GM21723 (cell line): ENCODE data around the gene HRG.

Source experiments
- ATAC-seq: cut with Tn5 transposase; IDR thresholded peaks from one replicate; pipeline ENCODE4 v1.9.1; 2021; ENCODE audit warnings: mild to moderate bottlenecking, moderate library complexity; ENCODE audit not compliant: unreplicated experiment

Gene HRG

DNA sequence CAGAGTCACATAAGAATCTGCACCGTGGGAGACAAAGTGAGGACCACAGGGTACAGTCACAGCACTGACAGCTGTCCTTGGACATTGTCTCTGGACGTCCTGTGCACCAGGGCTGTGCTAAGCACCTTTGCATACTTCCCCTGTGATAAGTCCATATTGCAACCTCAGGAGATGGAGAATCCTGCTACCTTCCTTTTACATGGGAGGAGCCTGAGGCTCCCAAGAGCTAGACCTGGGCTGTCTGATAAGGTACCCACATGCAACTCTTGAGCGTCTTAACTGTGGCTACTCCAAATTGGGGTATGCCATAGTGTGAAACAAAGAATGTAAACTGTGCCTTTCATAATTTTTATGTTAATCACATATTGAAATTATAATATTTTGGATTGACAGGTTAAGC is 28.1 kb upstream of the HRG start:
- no peak for ATAC-seq

DNA sequence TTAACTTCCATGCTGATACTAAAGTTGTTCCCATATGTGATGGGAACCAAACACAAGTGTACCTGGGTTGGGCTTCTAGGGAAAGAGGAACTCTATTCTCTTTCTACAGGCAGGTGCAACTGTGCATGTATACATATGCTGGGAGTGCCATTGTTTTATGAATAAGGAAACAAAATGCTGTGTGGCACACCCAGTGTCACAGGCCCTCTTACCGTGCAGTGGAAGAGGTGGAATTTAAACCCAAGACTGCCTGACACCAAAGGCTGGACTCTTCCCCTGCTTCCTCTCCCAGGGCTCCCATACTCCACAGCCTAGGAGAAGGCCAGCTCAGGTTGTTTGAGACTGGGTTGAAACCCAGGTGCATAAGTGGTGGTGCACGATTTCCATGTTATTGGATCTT is 27.6 kb upstream of the HRG start:
- no peak for ATAC-seq

DNA sequence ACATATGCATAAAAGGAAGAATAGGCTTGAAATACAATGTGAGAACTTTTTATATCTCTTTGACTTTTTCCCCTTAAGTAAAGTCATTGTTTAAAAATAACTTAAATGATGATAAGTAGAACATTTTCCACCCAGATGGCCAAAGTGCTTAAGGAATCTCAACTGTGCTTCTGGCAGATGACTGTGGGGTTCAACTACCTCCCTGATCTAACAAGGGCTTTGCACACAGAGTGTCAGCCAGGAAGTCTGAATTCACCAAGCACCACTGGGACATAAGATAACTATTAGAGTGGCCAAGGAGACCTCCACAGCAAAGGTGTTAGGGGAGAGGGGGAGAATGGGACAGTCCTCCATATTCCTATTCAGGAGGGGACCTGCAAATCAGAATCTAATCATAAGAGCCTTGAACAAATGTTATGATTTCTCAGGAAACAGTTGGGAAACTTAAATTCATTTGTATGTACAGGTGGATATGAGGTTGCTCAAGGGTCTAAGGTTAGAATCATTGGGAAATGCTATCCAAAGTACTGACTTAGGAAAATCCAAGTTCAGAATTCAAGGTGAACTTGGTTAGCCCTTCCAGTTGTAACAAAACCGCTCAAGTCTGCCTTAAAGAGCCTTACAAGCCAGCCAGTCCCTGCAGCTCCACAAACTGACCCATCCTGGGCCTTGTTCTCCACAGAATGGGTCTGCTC is 25.9 kb upstream of the HRG start, which contains the start of gene FETUB:
FETUB (plus strand) TSS at position 622 of the 695 bp plus-strand sequence; CDS start at position 684, 62 bp downstream.
- ATAC-seq = no peak

DNA sequence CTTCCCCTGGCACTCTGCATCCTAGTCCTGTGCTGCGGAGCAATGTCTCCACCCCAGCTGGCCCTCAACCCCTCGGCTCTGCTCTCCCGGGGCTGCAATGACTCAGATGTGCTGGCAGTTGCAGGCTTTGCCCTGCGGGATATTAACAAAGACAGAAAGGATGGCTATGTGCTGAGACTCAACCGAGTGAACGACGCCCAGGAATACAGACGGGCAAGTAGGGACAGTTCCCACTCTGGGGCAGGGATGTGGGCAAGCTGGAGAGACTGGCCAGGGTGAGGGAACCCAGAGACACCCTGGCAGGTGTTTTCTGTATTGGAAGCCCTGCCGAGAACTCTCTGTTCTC is 25.4 kb upstream of the HRG start:
- ATAC-seq = no peak

DNA sequence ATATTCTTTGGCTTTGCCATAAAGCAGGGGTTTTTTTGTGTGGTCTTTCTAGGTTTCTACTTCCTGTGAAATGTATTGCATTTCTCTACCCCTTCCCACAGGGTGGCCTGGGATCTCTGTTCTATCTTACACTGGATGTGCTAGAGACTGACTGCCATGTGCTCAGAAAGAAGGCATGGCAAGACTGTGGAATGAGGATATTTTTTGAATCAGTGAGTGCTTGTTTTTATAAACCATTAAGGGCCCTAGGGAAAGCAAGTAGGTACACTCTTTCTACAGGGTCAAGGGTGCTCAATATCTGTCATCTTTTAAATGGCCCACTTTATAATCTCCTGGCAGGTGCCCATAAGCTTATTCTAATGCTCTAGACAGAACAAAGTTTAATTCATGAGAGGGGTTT is 24.9 kb upstream of the HRG start:
- ATAC-seq = no peak

DNA sequence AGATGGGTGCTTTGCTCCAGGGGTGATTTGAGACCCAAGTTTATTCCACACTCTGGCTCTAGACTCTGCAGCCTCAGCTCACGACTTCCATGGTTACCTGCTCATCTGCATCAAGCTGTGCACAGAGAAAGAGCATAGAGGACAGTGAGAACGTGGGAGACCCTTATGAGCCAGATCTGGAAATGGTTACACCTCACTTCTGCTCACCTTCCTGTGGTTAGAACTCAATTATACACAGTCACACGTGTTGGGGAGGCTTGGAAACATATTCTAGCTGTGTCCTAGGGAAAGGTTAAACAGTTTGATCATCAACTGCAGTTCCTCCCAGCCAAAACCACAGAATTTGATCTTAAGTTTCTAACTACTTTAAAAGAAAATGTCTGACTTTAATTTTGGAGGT is 23.8 kb upstream of the HRG start:
- no peak for ATAC-seq

DNA sequence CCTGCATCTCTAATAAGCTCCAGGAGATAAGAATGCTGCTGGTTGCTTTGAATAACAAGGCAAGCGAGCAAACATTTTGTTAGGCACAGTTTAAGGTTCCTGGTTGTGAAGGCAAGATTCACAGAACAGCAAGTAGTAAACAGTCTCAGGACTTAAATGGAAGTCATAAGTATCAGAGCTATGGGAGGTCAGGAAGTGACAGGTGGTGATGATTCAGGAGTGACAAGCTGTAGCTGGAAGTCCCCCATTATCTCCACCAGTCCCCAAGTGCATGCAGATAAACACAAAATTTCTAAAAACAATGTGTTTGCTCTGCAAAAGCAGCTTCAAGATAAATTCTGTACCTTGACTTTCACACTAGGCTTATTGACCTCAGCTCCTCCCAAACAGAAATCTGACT is 22.3 kb upstream of the HRG start:
- no peak for ATAC-seq

DNA sequence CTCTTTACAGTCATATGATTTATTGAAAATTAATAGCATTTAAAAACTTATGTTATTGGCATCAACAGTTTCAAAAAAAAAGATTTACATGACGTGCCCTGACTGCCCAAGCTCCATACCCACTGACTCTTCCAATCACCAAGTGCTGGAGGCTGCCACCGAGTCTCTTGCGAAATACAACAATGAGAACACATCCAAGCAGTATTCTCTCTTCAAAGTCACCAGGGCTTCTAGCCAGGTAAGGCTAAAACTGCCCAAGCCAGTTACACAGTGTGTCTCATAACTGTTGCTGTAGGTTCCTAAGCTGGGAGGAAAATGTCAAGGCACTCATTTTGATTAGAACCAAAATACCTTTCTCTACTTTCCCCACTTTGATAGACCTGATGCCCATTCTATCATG is 21.1 kb upstream of the HRG start:
- no peak for ATAC-seq

DNA sequence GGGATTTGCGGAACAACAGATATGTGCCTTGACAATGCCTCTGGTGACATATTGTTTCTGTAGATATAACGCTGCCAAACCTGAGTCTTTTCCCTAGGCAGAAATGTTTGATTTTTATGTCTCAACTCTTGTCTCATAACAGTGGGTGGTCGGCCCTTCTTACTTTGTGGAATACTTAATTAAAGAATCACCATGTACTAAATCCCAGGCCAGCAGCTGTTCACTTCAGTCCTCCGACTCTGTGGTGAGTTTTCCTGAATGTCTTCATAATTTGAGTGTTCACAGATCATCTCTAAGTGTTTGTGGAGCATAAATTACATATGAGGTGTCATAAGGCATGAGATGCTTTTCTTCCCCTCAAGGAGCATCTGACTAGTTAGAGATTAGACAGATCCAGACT is 19.7 kb upstream of the HRG start:
- ATAC-seq = no peak

DNA sequence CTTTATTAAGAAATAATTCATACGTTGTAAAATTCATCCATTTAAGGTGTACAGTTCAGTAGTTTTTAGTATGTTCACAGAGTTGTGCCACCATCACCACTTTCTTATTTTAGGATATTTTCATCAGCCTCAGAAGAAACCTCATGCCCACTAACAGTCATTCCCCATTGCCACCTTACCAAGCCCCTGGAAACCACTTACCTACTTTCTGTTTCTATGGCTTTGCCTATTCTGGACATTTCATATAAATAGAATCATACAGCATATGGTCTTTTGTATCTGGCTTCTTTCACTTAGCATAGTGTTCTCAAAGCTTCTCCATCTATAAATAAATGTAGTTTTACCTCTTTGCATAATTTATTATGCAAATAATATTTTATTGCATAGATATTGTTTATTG is 19.0 kb upstream of the HRG start:
- ATAC-seq = no peak

DNA sequence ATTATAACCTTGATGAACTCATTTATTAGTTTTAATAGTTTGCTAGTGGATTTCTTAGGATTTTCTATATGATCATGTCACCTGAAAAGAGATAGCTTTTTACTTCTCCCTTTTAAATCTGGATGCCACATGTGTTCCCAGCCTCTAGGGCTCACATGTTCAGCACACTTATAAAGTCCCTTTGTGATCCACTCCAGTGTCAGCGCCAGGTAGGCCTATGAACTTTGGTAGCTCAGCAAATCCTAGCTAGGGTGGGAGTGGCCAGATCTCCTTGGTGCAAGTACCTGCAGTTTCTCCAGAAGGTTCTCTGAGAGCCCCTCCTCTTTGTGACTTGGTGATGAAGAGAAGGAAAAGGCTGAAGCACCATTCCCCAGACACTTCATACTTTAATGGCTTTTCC is 17.0 kb upstream of the HRG start:
- no peak for ATAC-seq

DNA sequence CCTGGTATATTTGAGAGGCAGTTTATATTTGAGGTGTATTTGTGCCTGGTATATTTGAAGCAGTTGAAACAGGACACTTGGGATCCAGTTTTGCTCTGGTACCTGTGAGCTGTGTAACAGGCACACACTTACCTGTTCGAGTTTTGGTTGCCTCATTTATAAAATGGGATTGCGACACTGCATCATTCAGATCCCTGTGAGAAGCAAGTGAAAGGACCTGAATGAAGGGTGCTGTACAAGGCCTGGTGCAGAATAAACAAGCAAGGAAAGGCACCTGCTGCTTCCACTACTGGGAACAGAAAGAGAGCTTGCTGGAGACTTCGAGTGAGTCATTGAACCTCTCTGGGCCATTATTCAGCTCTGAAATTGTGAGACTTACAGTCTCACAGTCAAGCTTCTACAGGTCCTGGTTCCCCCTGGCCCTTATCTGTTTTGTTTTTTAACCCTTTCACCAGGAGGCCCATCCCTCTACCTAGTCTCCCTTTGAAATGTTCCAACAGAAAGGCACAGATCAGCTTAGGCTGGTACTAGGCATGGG is 14.1 kb upstream of the HRG start:
- no peak for ATAC-seq

DNA sequence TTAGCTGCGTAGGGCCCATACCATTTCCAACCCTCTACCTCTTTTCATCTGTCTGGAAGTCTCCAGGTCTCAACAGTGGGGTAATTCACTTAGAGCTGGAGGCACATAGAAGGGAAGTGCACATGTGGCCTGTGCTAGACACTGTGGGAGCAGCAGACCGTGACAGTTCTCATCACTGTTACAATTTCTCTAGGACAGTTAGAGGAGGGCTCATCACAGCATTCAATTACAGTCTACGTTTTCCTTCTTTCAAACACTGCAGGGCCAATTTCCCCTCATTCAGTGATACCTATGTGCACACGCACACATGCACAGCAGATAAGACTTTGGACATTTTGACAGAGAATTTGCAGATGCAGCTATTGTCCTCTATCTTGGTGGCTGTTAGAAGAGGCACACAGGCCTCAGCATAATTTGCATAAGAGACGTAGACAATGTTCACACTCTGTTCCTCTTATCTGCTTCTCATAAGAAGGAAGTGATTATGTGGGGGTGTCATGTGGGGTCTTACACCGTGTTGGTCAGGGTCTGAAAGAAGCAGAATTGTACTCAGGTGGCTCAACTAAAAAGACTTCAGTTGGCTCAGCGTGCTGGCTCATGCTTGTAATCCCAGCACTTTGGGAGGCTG is 12.6 kb upstream of the HRG start:
- ATAC-seq = peak; percentile 98

DNA sequence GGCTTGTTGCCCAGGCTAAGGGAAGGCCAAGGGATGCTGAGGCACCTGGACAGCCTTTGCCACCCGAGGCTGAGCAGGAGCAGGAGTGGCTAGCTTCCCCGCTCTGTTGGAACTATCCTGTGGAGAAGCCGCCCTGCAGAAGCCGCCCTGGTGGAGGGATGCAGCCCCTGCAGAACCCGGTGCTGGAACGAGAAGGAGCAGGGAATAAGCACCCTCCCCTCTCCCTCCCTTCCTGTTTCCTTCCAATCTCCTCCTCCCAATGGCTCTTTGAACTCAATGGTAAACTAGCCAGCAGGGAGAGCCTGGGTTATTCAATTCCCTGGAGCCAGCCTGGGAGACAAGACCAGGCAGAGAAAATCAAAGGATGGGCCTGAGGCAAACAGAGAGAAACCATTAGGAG is 11.8 kb upstream of the HRG start:
- no peak for ATAC-seq

DNA sequence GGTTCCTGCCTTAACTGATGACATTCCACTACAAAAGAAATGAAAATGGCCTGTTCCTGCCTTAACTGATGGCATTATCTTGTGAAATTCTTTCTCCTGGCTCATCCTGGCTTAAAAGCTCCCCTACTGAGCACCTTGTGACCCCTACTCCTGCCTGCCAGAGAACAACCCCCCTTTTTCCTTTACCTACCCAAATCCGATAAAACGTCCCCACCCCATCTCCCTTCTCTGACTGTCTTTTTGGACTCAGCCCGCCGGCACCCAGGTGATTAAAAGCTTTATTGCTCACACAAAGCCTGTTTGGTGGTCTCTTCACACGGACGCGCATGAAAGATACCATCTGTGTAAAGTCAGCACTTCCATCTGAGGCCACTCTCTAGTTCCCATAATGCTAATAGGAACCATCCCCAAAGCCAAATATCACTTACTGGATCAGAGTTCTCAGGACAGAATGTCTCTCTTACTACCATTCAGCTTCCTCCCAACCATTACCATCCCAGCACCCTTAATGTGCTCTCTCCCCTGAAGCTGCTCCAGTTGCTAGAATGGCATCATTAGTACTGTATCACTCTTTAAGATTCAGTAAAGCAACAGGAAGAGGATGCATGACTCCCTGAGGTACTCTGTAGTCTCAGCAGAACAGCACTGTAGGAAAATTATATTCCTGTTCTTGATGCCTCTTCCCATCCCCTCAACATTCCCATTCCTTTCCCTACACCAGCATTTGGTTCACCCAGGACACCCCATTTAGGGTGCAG is 2.3 kb upstream of the HRG start:
- no peak for ATAC-seq

DNA sequence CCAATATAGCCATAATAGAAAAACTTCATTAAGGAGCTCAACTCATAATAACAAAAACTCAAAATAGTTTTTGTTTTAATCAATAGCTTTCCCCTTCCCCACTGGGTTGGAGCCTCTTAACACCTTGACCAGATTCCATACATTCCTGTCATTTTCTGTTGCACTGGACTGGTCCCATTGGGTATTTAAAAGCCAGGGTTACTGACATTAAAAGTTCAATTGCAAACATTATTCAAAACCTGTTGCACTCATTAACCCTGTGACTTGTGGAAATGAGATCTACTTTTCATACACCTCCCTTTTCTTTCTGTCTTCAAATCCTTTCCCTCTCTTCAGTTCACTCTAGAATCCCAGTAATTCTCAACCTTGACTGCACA is 1.7 kb upstream of the HRG start:
- ATAC-seq = no peak

DNA sequence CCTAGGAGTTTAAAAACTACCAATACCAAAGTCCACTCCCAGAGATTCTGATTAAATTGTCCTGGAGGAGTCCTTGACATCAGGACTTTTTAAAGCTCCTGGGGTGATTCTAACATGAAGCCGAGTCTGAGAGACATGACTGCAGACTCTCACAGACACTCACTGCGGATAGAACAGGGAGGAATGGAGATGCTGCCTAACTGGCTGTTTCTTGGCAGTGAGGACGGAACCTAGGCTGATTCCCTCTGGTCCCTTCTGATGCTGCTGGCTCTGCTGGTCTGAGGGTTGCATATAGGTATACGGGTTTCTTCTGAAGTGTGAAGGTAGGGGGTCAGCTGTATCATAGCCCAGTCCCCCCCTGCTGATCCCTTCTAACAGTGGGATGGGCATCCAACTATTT is 1.3 kb upstream of the HRG start:
- no peak for ATAC-seq

DNA sequence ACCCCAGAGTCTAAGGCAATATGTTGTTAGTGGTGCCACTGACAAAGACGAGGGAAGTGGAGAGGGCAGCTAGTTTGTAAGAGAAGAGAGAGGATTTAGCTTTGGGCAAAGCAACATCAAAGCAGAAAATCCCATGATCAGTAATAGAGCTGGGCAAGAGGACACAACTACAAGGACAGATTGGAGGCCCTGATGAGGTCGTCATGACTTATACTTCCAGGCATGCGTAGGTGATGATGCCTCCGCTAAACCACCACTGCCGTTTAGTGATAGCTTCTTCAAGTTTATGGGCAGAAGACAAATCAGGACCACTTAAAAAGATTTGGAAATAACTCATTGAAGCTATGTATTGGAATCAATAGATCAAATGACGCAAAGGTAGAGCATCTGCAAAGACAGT is 2.6 kb downstream of the HRG start:
- no peak for ATAC-seq

DNA sequence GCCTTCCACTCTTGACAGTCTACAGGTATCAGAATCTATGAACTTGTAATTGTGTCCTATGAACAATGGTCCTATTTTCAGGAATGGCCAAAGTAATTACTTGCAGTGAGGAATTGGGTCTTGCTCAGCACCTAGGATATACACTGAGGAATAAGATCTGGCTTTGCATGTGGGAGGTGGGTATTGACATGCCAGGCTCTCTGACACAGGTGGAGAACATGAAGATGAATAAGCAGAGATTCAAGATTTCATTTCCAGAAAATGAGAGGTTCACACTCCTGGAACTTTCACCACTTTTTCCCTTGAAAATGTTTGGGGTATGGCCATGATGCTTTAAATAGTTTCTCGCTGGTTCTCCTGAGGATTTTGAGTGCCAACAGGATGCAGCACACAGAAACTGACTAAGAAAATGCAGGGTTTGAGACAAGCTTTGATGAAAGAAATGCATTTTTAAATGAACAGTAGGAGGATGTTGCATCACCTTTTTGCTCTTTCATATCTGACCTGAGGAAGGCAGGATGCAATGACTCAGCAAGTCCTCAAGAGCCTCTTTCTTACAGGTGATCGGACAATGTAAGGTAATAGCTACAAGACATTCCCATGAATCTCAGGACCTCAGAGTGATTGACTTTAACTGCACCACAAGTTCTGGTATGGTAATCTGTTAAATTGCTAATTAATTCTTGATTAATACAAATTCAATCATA is 3.7 kb downstream of the HRG start:
- no peak for ATAC-seq

DNA sequence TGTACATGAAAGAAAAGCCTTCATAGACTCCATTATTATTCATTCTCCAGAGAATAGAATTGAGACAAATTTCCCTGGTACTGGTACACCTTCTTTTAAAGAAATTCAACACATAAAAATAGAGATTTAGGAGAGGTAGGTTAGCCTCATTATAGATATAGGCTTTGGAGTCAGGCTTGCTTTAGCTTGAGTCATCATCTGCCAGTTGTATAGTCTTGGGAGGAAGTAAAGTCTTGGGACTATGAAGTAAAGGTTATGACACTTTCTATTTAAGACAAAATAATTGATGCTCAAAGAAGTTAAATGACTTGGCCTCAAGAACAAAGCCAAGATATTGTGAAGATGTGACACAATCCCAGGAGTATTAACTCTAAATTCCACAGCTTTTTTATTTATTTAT is 4.3 kb downstream of the HRG start:
- ATAC-seq = no peak

DNA sequence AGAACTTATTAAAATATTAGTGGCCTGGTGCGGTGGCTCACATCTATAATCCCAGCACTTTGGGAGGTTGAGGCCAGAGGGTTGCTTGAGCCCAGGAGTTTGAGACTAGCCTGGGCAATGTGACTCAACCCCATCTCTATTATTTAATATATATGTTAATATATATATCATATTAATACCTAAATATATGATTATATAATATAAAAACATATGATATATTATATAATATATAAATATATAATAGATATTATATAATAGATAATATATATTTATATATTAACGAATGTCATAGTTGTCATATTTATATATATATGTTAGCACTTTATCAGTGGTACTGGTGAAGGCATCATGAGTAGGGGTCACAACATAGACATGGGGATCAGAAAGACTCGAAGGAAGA is 5.2 kb downstream of the HRG start:
- no peak for ATAC-seq

DNA sequence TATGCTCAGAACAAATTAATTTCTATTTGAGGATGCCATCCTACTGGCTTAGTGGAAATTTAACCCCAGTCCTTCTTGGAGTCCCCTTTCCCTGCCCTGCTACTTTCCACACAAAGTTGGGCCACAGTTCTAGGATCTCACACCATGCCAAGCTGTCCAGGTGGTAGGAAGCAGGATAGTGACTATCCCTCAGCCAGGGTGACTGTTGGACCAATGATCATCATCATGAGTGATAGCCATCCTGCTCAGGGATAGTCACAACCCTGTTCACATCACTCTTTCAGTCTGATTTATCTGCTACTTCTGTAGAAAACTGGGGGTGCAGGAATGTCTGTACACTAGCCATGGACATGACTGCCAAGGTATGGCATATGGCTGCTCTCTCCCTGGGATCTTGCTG is 12.8 kb downstream of the HRG start:
- ATAC-seq = no peak
